Liver (tissue), 9 donors: Measurements from ENCODE around the gene TMEM214. TPM values are rescaled to one million over a fixed set of nuclear protein-coding genes. Genes with fewer than 3 reads are reported as not detected.

Source experiments
- DNase-seq: peaks from one replicate; pipeline ENCODE4 v3.0.0-alpha.2; 2017; ENCODE audit warnings: low spot score
- H3K27ac ChIP-seq, 2 donors: one replicate each; pipeline ENCODE4 v1.7.0; 2013; ENCODE audit warnings: inconsistent platforms in 2 of 2, low read length in 2 of 2, control low read depth in 1 of 2, low read depth in 1 of 2, mild to moderate bottlenecking in 1 of 2
- H3K27me3 ChIP-seq, 4 donors: one replicate each; pipeline versions ENCODE4 v1.6.1 to v1.7.0; 2013; ENCODE audit warnings: low read length in 3 of 4, inconsistent platforms in 1 of 4, mild to moderate bottlenecking in 1 of 4, moderate library complexity in 1 of 4; ENCODE audit not compliant: control insufficient read depth in 4 of 4, insufficient read depth in 4 of 4
- H3K36me3 ChIP-seq, 4 donors: one replicate each; pipeline versions ENCODE4 v1.6.1 to v1.7.0; 2013; ENCODE audit warnings: low read length in 3 of 4, mild to moderate bottlenecking in 3 of 4, low read depth in 1 of 4, moderate library complexity in 1 of 4; ENCODE audit not compliant: control insufficient read depth in 4 of 4, insufficient read depth in 3 of 4
- H3K4me1 ChIP-seq, 4 donors: one replicate each; pipeline versions ENCODE4 v1.6.1 to v1.7.0; 2013; ENCODE audit warnings: low read length in 3 of 4, mild to moderate bottlenecking in 3 of 4, moderate library complexity in 1 of 4; ENCODE audit not compliant: control insufficient read depth in 4 of 4, insufficient read depth in 4 of 4
- H3K4me3 ChIP-seq, 3 donors: one replicate each; pipeline versions ENCODE4 v1.6.1 to v1.7.0; 2013; ENCODE audit warnings: low read length in 3 of 3, control low read depth in 1 of 3, low read depth in 1 of 3, mild to moderate bottlenecking in 1 of 3
- H3K9ac ChIP-seq, 2 donors: one replicate each; pipeline ENCODE4 v1.7.0; 2013; ENCODE audit warnings: low read length in 2 of 2, mild to moderate bottlenecking in 2 of 2, moderate library complexity in 2 of 2, control low read depth in 1 of 2, low read depth in 1 of 2
- H3K9me3 ChIP-seq, 4 donors: one replicate each; pipeline versions ENCODE4 v1.6.1 to v1.7.0; 2013; ENCODE audit warnings: low read length in 3 of 4; ENCODE audit not compliant: control insufficient read depth in 4 of 4
- ATF3 ChIP-seq: IDR thresholded peaks from 2 replicates; pipeline ENCODE4 v1.6.1; 2016; ENCODE audit warnings: antibody characterized with exemption
- CTCF ChIP-seq: fragments of 150-350 bp; IDR thresholded peaks from 2 replicates; pipeline ENCODE4 v1.5.1; 2017; ENCODE audit warnings: improper control_type of control experiment, low read depth, low read length; ENCODE audit not compliant: missing input control
- EGR1 ChIP-seq, 2 donors: IDR thresholded peaks; 2 replicates each; pipeline ENCODE4 v1.6.1; 2016 to 2018; ENCODE audit warnings: antibody characterized with exemption in 2 of 2, low read depth in 2 of 2
- FOXA1 ChIP-seq: IDR thresholded peaks from 2 replicates; pipeline ENCODE4 v1.6.1; 2016; ENCODE audit warnings: antibody characterized with exemption
- FOXA2 ChIP-seq: IDR thresholded peaks from 2 replicates; pipeline ENCODE4 v1.6.1; 2016; ENCODE audit warnings: antibody characterized with exemption
- GABPA ChIP-seq, 2 donors: IDR thresholded peaks in 1 of 2; conservative IDR thresholded peaks in 1 of 2; 2 replicates each; pipeline ENCODE4 v1.6.1; 2016; ENCODE audit warnings: antibody characterized with exemption in 2 of 2, mild to moderate bottlenecking in 1 of 2, moderate library complexity in 1 of 2
- HNF4A ChIP-seq, 2 donors: conservative IDR thresholded peaks; 2 replicates each; pipeline ENCODE4 v1.6.1; 2016; ENCODE audit warnings: antibody characterized with exemption in 2 of 2, mild to moderate bottlenecking in 2 of 2
- HNF4G ChIP-seq: IDR thresholded peaks from 2 replicates; pipeline ENCODE4 v1.6.1; 2016; ENCODE audit warnings: antibody characterized with exemption
- JUND ChIP-seq, 2 donors: IDR thresholded peaks; 2 replicates each; pipeline ENCODE4 v1.6.1; 2016; ENCODE audit warnings: antibody characterized with exemption in 2 of 2
- MAX ChIP-seq: IDR thresholded peaks from 2 replicates; pipeline ENCODE4 v1.6.1; 2016; ENCODE audit warnings: antibody characterized with exemption
- NR2F2 ChIP-seq: IDR thresholded peaks from 2 replicates; pipeline ENCODE4 v1.6.1; 2016; ENCODE audit warnings: antibody characterized with exemption
- RAD21 ChIP-seq, 2 donors: IDR thresholded peaks; 2 replicates each; pipeline ENCODE4 v1.6.1; 2016; ENCODE audit warnings: antibody characterized with exemption in 2 of 2, mild to moderate bottlenecking in 2 of 2
- REST ChIP-seq: IDR thresholded peaks from 2 replicates; pipeline ENCODE4 v1.6.1; 2016; ENCODE audit warnings: antibody characterized with exemption, mild to moderate bottlenecking
- RXRA ChIP-seq, 2 donors: IDR thresholded peaks; 2 replicates each; pipeline ENCODE4 v1.6.1; 2017 to 2018; ENCODE audit warnings: antibody characterized with exemption in 2 of 2, mild to moderate bottlenecking in 1 of 2
- SP1 ChIP-seq: IDR thresholded peaks from 2 replicates; pipeline ENCODE4 v1.6.1; 2018; ENCODE audit warnings: antibody characterized with exemption, mild to moderate bottlenecking
- TAF1 ChIP-seq: conservative IDR thresholded peaks from 2 replicates; pipeline ENCODE4 v1.6.1; 2016; ENCODE audit warnings: antibody characterized with exemption, mild to moderate bottlenecking
- YY1 ChIP-seq: IDR thresholded peaks from 2 replicates; pipeline ENCODE4 v1.6.1; 2016; ENCODE audit warnings: antibody characterized with exemption, mild to moderate bottlenecking
- WGBS: extraction: QIAGEN DNeasy Blood & Tissue Kit; methylation state at CpG from one replicate; pipeline ENCODE4 v1.1.7; 2013; 5-methylcytosine and 5-hydroxymethylcytosine counted together
- polyA plus RNA-seq, 2 donors: library from polyadenylated mRNA; stranded (reverse) in 1 of 2; unstranded in 1 of 2; fragments of 200-250 nt in 1 of 2; fragments of >200 nt in 1 of 2; fragmentation: Nextera tagmentation in 1 of 2; extraction: Ambion mirVana in 1 of 2; gene quantifications; one replicate each; pipeline versions ENCODE4 v1.2.1 to v1.2.3, GENCODE V29; 2013 to 2015
- total RNA-seq, 2 donors: library from RNA; depleted of rRNA; stranded (reverse); fragments of >200 nt; gene quantifications; one replicate each; pipeline ENCODE4 v1.2.3, GENCODE V29; 2014
- TF ChIP-seq, protein P1 (sequence below): IDR thresholded peaks from 2 replicates; pipeline ENCODE4 v1.6.1; 2016; ENCODE audit warnings: antibody characterized with exemption
- donor health status: healthy.
- donor health status: healthy.
- donor health status: healthy.
- donor health status: healthy.
- donor health status: healthy.

The TMEM214 gene
- total and polyA plus RNA-seq, 4 donors, result 17.1 to 53.4 (median 38.4) TPM

- WGBS, result 68% methylated on average over 4 of the region's 4 CpGs
- H3K27me3 ChIP-seq, result no peaks in the 10 kb centered on the region
- H3K9ac ChIP-seq, result no peak overlapping the region
- no peak for TF ChIP-seq EGR1 (IDR thresholded peaks at IDR 0.05; ENCODE audit: low read depth in 2 of 2)
- peak; percentile 66 for TF ChIP-seq SP1
- TF ChIP-seq REST, result peak; percentile 47
- no peak for TF ChIP-seq FOXA2
- peak; percentile 49 for TF ChIP-seq MAX
- peak; percentile 53 to 62 for TF ChIP-seq RXRA (IDR thresholded peaks at IDR 0.05)
- TF ChIP-seq CTCF, result no peak
- TF ChIP-seq TAF1, result no peak
- TF ChIP-seq RAD21 (IDR thresholded peaks at IDR 0.05), result no peak
- no peak for TF ChIP-seq FOXA1
- TF ChIP-seq, protein P1, sequence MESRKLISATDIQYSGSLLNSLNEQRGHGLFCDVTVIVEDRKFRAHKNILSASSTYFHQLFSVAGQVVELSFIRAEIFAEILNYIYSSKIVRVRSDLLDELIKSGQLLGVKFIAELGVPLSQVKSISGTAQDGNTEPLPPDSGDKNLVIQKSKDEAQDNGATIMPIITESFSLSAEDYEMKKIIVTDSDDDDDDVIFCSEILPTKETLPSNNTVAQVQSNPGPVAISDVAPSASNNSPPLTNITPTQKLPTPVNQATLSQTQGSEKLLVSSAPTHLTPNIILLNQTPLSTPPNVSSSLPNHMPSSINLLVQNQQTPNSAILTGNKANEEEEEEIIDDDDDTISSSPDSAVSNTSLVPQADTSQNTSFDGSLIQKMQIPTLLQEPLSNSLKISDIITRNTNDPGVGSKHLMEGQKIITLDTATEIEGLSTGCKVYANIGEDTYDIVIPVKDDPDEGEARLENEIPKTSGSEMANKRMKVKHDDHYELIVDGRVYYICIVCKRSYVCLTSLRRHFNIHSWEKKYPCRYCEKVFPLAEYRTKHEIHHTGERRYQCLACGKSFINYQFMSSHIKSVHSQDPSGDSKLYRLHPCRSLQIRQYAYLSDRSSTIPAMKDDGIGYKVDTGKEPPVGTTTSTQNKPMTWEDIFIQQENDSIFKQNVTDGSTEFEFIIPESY, result no peak
- no peak for TF ChIP-seq GABPA (IDR thresholded peaks at IDR 0.05 in 1 of 2, conservative IDR thresholded peaks at IDR 0.05 in 1 of 2)
- no peak for TF ChIP-seq NR2F2
- peak; percentile 72 for TF ChIP-seq HNF4G
- peak; percentile 90 to 92 for TF ChIP-seq HNF4A (conservative IDR thresholded peaks at IDR 0.05)
- TF ChIP-seq ATF3, result no peak
- TF ChIP-seq YY1, result peak; percentile 14
- TF ChIP-seq JUND (IDR thresholded peaks at IDR 0.05), result peak in 1 of 2 donors; percentile 26
- DNase-seq, result no peak
- H3K4me3 ChIP-seq, result no peak overlapping the region
- H3K9me3 ChIP-seq, result no peaks in the 10 kb centered on the region
- peaks cover 19 to 40% (median 33%) of the 10 kb centered on the region in 4 donors for H3K4me1 ChIP-seq
- H3K36me3 ChIP-seq, result no peaks in the 10 kb centered on the region
- no peak overlapping the region for H3K27ac ChIP-seq
These were observed 47.0 kb upstream of the TMEM214 start for GRCh38 chr2:26985807-26986206.
